ENCODE results near the gene STK10. TPM values are rescaled to one million over a fixed set of nuclear protein-coding genes. Genes with fewer than 3 reads are reported as not detected.

Gene STK10
- total and polyA plus RNA-seq, 2 experiments from 2014 or later = 21.2 to 28.9 TPM

- Histone ChIP-seq H3F3A (ENCODE audit: insufficient read depth) (peaks cover 22% of the 10 kb centered on the region), H2AFZ (peak overlapping the region; percentile 62), H3K36me3 (ENCODE audit: low read depth) (no peaks in the 10 kb centered on the region), H3K9me2 (ENCODE audit: insufficient read depth) (no peaks in the 10 kb centered on the region), H3K4me3 (peak overlapping the region; percentile 66), H3K9ac (peak overlapping the region; percentile 73), H3K79me2 (ENCODE audit: insufficient read depth) (peaks cover 22% of the 10 kb centered on the region), H3K4me1 (ENCODE audit: insufficient read depth) (peaks cover 33% of the 10 kb centered on the region), H3K27me3 (replicated peaks; ENCODE audit: insufficient read depth) (no peaks in the 10 kb centered on the region), H3K9me3 (ENCODE audit: low read depth) (no peaks in the 10 kb centered on the region), H4K20me1 (ENCODE audit: insufficient read depth) (no peaks in the 10 kb centered on the region), H3K27ac (peak overlapping the region; percentile 86), H3K4me2 (ENCODE audit: unreplicated experiment) (peak overlapping the region; percentile 82)
- peak; percentile 99 for DNase-seq
- WGBS, 2 experiments (ENCODE audit: low coverage in 1 of 2, low lambda C conversion rate in 2 of 2, missing lambda C conversion rate in 2 of 2) = 9% methylated on average over 18 to 20 of the region's 21 CpGs
- no peak for TF ChIP-seq EZH2phosphoT487 (IDR thresholded peaks at IDR 0.05; ENCODE audit: insufficient read depth, low read depth)
- TF ChIP-seq EZH2 (IDR thresholded peaks at IDR 0.05; ENCODE audit: insufficient read depth, poor library complexity, severe bottlenecking) = no peak
- in situ Hi-C loops (cut with MboI) = no loop called here
Measured at GRCh38 chr5:172102913-172103626, 85.0 kb downstream of the STK10 start.

DNA sequence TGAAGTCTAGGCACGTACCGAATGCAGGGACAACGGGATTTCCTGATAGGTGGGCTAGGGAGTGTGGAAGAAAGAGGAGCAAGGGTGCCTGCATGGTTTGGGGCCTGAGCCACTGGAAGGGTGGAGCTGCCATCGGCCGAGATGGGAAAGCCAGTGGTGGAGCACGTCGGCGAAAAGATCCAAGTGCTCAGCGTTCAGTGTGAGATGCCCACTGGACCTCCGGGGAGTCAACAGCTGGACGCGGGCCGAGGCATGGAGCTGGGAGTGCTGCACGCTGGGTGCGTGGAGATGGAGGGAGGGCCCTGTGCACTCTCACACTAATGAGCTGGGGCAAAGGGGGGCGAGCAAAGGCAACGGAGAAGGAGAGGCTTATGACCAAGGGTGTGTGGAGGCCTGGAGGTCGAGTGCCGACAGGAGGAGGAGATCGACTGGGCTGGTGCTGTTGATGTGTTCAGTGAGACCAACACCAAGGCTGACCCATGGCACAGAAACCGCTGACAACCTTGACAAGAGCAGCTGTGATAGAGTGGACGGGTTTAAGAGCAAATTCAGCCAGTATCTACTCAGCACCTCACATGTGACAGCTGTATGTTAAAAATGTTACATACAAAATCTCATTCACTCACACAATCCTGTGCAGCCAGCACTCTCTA lies 85.7 kb downstream of the STK10 start:
- no peak for DNase-seq
- peaks cover 26% of the 10 kb centered on the region for H3K4me1 ChIP-seq (ENCODE audit: insufficient read depth)
- H3K27ac ChIP-seq = 0 out of 2 replicates have a peak overlapping the region, but pooled peaks have one; percentile 33
- H3F3A ChIP-seq (ENCODE audit: insufficient read depth) = peaks cover 14% of the 10 kb centered on the region
- TF ChIP-seq EZH2phosphoT487 (IDR thresholded peaks at IDR 0.05; ENCODE audit: insufficient read depth, low read depth) = no peak
- no peak for TF ChIP-seq EZH2 (IDR thresholded peaks at IDR 0.05; ENCODE audit: insufficient read depth, poor library complexity, severe bottlenecking)
- no peaks in the 10 kb centered on the region for H4K20me1 ChIP-seq (ENCODE audit: insufficient read depth)
- H3K36me3 ChIP-seq (ENCODE audit: low read depth) = 0 out of 2 replicates have a peak, but pooled peaks cover 2% of the 10 kb centered on the region
- H3K27me3 ChIP-seq (replicated peaks; ENCODE audit: insufficient read depth) = no peaks in the 10 kb centered on the region
- H3K79me2 ChIP-seq (ENCODE audit: insufficient read depth) = peaks cover 22% of the 10 kb centered on the region
- in situ Hi-C loops (cut with MboI) = no loop called here
- H3K9me3 ChIP-seq (ENCODE audit: low read depth) = no peaks in the 10 kb centered on the region
- no peak overlapping the region for H3K9ac ChIP-seq
- H2AFZ ChIP-seq = no peak overlapping the region
- 81 to 88% methylated on average over 18 to 22 of the region's 22 CpGs for WGBS, 2 experiments (ENCODE audit: low coverage in 1 of 2, low lambda C conversion rate in 2 of 2, missing lambda C conversion rate in 2 of 2)
- H3K9me2 ChIP-seq (ENCODE audit: insufficient read depth) = no peaks in the 10 kb centered on the region
- H3K4me2 ChIP-seq (ENCODE audit: unreplicated experiment) = no peak overlapping the region
- no peak overlapping the region for H3K4me3 ChIP-seq

DNA sequence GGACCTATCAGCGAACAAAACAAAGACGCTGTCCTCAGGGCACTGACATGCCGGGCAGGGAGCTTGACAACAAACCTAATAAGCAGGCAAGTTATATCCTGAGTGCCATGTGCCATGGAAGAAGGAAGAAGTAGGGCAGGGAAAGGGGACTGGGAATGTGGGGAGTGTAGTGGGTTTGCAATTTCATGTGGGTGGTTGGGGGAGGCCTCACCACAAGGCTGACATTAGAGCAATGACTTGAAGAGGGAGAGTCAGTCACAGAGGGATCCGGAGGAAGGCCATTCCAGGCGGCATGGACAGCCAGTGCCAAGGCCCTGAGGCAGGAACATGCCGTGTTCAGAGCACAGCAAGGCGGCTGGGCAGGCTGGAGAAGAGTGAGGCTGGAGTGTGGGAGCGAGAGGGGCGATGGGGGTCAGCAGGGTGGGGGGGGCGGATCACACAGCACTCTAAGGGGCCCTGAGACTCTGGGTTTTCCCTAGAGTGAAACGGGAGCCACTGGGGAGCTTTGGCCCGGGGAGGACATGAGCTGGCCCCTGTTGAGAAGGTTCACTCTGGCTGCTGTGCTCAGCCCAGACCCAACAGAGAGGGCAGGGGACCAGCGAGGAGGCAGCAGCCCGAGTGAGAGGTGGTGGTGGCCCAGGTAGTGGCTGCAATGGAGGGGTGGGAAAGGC lies 86.3 kb downstream of the STK10 start:
- no peak for DNase-seq
- H3K4me2 ChIP-seq (ENCODE audit: unreplicated experiment) = no peak overlapping the region
- H3K9me2 ChIP-seq (ENCODE audit: insufficient read depth) = no peaks in the 10 kb centered on the region
- 0 out of 2 replicates have a peak, but pooled peaks cover 5% of the 10 kb centered on the region for H3K36me3 ChIP-seq (ENCODE audit: low read depth)
- in situ Hi-C loops (cut with MboI) = no loop called here
- H2AFZ ChIP-seq = no peak overlapping the region
- TF ChIP-seq EZH2phosphoT487 (IDR thresholded peaks at IDR 0.05; ENCODE audit: insufficient read depth, low read depth) (no peak), EZH2 (IDR thresholded peaks at IDR 0.05; ENCODE audit: insufficient read depth, poor library complexity, severe bottlenecking) (no peak)
- no peak overlapping the region for H3K27ac ChIP-seq
- no peaks in the 10 kb centered on the region for H4K20me1 ChIP-seq (ENCODE audit: insufficient read depth)
- H3K4me1 ChIP-seq (ENCODE audit: insufficient read depth) = peaks cover 21% of the 10 kb centered on the region
- H3K4me3 ChIP-seq = no peak overlapping the region
- H3K79me2 ChIP-seq (ENCODE audit: insufficient read depth) = peaks cover 22% of the 10 kb centered on the region
- H3F3A ChIP-seq (ENCODE audit: insufficient read depth) = peaks cover 11% of the 10 kb centered on the region
- H3K9me3 ChIP-seq (ENCODE audit: low read depth) = no peaks in the 10 kb centered on the region
- no peak overlapping the region for H3K9ac ChIP-seq
- 90 to 91% methylated on average over 11 to 14 of the region's 14 CpGs for WGBS, 2 experiments (ENCODE audit: low coverage in 1 of 2, low lambda C conversion rate in 2 of 2, missing lambda C conversion rate in 2 of 2)
- H3K27me3 ChIP-seq (replicated peaks; ENCODE audit: insufficient read depth) = no peaks in the 10 kb centered on the region

DNA sequence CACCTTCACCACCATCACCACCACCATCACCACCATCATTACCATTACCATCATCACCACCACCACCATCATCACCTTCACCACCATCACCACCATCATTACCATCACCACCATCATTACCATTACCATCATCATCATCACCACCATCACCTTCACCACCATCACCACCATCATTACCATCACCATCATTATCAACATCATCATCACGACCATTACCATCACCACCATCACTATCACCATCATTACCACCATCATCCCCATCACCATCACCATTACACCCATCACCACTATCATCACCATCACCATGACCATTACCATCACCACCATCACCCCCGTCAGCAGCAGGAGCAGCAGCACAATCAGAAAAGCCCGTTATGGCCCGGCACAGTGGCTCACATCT lies 89.1 kb downstream of the STK10 start:
- Histone ChIP-seq H3K27ac (no peak overlapping the region), H3K79me2 (ENCODE audit: insufficient read depth) (peaks cover 22% of the 10 kb centered on the region), H3K27me3 (replicated peaks; ENCODE audit: insufficient read depth) (no peaks in the 10 kb centered on the region), H3F3A (ENCODE audit: insufficient read depth) (peaks cover 10% of the 10 kb centered on the region), H3K9me2 (ENCODE audit: insufficient read depth) (no peaks in the 10 kb centered on the region), H3K4me2 (ENCODE audit: unreplicated experiment) (no peak overlapping the region), H4K20me1 (ENCODE audit: insufficient read depth) (no peaks in the 10 kb centered on the region), H3K9ac (no peak overlapping the region), H3K4me3 (no peak overlapping the region), H3K4me1 (ENCODE audit: insufficient read depth) (peaks cover 16% of the 10 kb centered on the region), H3K9me3 (ENCODE audit: low read depth) (no peaks in the 10 kb centered on the region), H2AFZ (no peak overlapping the region), H3K36me3 (ENCODE audit: low read depth) (0 out of 2 replicates have a peak, but pooled peaks cover 5% of the 10 kb centered on the region)
- TF ChIP-seq EZH2phosphoT487 (IDR thresholded peaks at IDR 0.05; ENCODE audit: insufficient read depth, low read depth) (no peak), EZH2 (IDR thresholded peaks at IDR 0.05; ENCODE audit: insufficient read depth, poor library complexity, severe bottlenecking) (no peak)
- in situ Hi-C loops (cut with MboI) = no loop called here
- DNase-seq = no peak
- WGBS, 2 experiments (ENCODE audit: low coverage in 1 of 2, low lambda C conversion rate in 2 of 2, missing lambda C conversion rate in 2 of 2) = 98% methylated on average over 4 of the region's 4 CpGs
